B cell (primary cell): ENCODE measurements around the gene GRIK2.

Source experiments
- CTCF ChIP-seq: fragments of 200-600 bp; IDR thresholded peaks from one replicate; pipeline ENCODE4 v1.8.0; 2022; ENCODE audit warnings: antibody characterized with exemption, mild to moderate bottlenecking
- EZH2 ChIP-seq: IDR thresholded peaks from 2 replicates; pipeline ENCODE4 v1.6.1; 2012; ENCODE audit warnings: borderline replicate concordance, low read depth, mild to moderate bottlenecking, moderate library complexity, low read length; ENCODE audit not compliant: insufficient read depth, poor library complexity, severe bottlenecking

- TF ChIP-seq CTCF (no peak), EZH2 (no peak)
Measured at GRCh38 chr6:101392586-101393230, 800 bp upstream of the GRIK2 start.
